ENCODE results near the gene ARMC10.

GRCh38 chr7:103074519-103075336, at the start of gene ARMC10, which contains the start of gene FBXL13:
- TF ChIP-seq, protein P1, sequence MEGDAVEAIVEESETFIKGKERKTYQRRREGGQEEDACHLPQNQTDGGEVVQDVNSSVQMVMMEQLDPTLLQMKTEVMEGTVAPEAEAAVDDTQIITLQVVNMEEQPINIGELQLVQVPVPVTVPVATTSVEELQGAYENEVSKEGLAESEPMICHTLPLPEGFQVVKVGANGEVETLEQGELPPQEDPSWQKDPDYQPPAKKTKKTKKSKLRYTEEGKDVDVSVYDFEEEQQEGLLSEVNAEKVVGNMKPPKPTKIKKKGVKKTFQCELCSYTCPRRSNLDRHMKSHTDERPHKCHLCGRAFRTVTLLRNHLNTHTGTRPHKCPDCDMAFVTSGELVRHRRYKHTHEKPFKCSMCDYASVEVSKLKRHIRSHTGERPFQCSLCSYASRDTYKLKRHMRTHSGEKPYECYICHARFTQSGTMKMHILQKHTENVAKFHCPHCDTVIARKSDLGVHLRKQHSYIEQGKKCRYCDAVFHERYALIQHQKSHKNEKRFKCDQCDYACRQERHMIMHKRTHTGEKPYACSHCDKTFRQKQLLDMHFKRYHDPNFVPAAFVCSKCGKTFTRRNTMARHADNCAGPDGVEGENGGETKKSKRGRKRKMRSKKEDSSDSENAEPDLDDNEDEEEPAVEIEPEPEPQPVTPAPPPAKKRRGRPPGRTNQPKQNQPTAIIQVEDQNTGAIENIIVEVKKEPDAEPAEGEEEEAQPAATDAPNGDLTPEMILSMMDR (IDR thresholded peaks at IDR 0.05; ENCODE audit: low read depth, low read length): peak; percentile 8
- peak; percentile 73 for TF ChIP-seq MYC (IDR thresholded peaks at IDR 0.05; ENCODE audit: low read depth, low read length)
- TF ChIP-seq, protein P2, sequence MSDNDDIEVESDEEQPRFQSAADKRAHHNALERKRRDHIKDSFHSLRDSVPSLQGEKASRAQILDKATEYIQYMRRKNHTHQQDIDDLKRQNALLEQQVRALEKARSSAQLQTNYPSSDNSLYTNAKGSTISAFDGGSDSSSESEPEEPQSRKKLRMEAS (IDR thresholded peaks at IDR 0.05; ENCODE audit: low read depth, low read length): peak; percentile 83
